ENCODE results near the gene MSI2.

DNA sequence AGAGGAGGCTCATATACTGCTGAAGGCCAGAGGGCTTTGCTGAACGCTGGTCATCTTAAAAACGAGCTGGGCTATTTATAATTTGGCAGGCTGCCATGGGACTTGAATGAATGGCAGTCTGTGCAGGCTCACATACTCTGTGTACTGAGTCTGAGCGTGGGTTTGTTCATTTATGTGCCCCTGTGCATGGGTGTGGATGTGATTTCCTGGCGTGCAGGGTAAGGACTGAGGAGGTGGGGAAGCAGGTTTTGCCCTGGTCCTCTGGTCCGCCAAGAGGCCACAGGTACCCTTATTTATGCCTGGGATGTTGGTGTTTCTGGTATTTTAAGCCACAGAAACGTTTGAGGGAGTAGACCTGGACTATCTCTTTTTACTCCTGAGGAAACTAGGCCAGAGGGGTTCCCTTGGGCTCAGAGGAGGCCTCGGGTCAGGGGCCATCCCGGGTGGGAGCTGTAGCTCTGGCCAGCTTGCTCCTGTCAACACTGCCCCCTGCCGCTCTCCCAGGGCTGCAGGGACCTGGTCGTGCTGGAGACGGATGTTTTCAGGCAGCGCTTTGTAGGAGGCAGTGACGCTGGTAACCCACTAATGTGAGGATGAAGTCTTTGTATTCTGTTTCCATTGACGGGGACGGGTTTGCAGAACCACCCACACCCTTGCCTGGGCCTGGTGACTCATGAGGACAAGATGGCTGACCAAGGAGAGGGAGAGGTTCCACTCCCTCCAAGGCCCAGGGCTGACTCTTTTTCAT lies 184.4 kb downstream of the MSI2 start:
- TF ChIP-seq CTCF (IDR thresholded peaks at IDR 0.05) (peak in 1 of 3 donors; percentile 22), POLR2AphosphoS5 (IDR thresholded peaks at IDR 0.05) (peak in 2 of 3 donors; percentile 9 to 22), POLR2A (IDR thresholded peaks at IDR 0.05) (no peak)
